Prostate gland (tissue), 2 donors: Measurements from ENCODE around the gene ZNF341.

Source experiments
- CTCF ChIP-seq, 4 experiments: fragments of 200-600 bp in 2 of 4; fragments of 450-650 bp in 2 of 4; sonication (generic) in 2 of 4; IDR thresholded peaks; 1 replicate in 3 of 4; 2 replicates in 1 of 4; pipeline ENCODE4 v1.5.1; 2016 to 2019; ENCODE audit warnings: antibody characterized with exemption in 4 of 4, mild to moderate bottlenecking in 2 of 4, moderate library complexity in 2 of 4
- POLR2A ChIP-seq: fragments of 450-650 bp; IDR thresholded peaks from one replicate; pipeline ENCODE4 v1.6.1; 2016; ENCODE audit warnings: antibody characterized with exemption, mild to moderate bottlenecking

GRCh38 chr20:33835615-33836172 is 103.9 kb downstream of the ZNF341 start:
- no peak for TF ChIP-seq CTCF (IDR thresholded peaks at IDR 0.05)
- TF ChIP-seq POLR2A, result no peak
